H54 (cell line): Measurements from ENCODE around the gene CMIP.

ENCODE experiments used
- DNase-seq: peaks from one replicate; pipeline ENCODE4 v3.0.0; 2011; ENCODE audit warnings: low spot score, mixed read lengths; ENCODE audit not compliant: insufficient read length
- FAIRE-seq: peaks from 3 replicates; lab custom pipeline; 2011; peaks lifted over from hg19 to GRCh38; lab: Jason Lieb, UNC
- POLR2A ChIP-seq: IDR thresholded peaks from 2 replicates; pipeline ENCODE4 v1.6.1; 2011; ENCODE audit warnings: low read depth, mild to moderate bottlenecking, low read length

CMIP gene

DNA sequence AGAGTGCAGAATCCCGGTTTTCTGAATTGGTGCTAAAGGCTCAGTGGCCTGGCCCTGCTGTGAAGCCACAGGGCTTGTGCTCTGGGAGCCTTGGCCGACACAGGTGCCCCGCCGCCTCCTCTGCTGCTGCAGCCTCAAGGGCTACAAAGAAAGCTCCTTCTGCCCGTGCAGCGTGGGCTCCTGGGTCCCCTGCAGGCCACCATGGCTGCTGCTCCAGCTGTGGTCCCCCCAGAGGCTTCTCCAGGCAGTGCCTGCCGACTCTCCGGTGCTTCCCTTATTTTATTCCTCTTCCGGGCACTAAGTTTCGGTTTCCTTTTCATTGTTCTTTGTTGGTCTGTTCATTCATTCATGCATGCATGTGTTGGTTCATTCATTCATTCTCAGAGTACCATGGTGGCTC lies 53.1 kb downstream of the CMIP start:
- DNase-seq (no peak), FAIRE-seq (no peak)
- no peak for TF ChIP-seq POLR2A

GRCh38 chr16:81498351-81498750 lies 53.7 kb downstream of the CMIP start:
- FAIRE-seq (no peak), DNase-seq (no peak)
- TF ChIP-seq POLR2A: no peak

DNA sequence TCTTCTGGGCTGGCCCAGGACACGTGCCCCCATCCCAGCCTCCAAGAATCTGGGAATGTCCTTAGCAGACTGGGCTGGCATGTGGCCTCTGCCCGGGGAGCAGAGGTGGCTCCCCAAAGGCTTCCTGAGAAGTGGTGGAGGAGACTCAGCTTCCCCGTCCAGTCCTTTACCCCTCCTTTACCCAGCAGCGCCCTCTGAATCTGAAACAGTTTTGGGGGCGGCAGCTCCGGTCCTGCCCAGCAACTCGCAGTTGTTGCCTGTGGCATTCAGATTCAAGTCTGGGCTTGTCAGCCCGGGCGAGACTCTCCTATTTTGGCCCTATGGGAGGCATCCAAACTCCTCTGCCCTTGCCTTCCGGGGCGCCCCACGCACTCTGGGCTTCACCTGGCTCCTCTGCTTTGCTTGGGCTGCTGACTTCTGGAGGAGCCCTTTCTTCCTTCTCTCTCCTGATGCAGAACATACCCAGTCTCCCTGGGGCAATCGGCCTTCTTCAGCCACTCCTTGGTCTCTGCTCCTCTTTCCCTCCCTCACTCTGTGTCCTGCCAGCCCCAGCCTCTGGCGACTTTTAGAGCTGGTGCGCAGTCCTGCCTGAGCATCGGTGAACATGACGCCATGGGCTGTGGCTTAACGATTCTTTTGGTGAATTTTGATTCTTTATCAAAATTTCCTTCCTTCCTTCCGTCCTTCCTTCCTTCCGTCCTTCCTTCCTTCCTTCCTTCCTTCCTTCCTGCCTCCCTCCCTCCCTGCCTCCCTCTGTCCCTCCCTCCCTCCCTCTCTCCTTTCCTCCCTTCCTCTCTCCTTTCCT lies 55.2 kb downstream of the CMIP start:
- FAIRE-seq: no peak
- no peak for DNase-seq
- TF ChIP-seq POLR2A: no peak

- DNase-seq: no peak
- FAIRE-seq: no peak
- no peak for TF ChIP-seq POLR2A
Measured at GRCh38 chr16:81500833-81501521, 56.4 kb downstream of the CMIP start.

- FAIRE-seq (no peak), DNase-seq (no peak)
- no peak for TF ChIP-seq POLR2A
Measured at GRCh38 chr16:81502396-81503070, 57.9 kb downstream of the CMIP start.

DNA sequence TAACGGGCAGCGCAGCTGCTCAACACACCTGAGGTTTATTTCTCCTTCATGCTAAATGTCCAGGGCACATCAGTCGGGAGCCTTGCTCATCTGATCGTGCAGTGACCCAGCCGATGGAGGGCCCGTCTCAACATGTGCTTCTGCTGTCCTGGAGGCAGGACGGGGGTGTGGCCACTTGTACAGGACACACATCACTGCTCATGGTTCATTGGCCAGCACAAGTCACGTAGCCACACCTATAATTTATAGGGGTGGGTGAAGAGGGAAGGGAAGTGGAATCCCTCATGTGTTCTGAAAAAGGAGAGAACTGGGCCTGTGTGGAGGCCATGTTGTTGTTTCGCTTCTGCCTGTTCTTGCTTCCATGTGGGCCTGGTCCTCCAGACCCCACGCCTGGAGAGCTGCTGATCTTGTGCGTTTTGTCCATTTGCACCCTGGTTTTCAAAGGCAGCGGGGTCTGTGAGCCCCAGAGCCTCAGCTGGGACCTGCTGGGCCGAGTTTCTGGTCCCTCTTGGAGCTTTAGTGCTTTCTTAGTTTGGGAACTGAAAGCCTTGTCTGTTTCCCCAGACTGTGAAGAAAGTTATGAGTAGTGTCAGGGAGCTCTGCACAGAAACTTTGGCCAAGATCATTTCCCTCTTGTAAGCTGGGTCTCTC lies 60.5 kb downstream of the CMIP start:
- TF ChIP-seq POLR2A: no peak
- DNase-seq: no peak
- FAIRE-seq: no peak

DNA sequence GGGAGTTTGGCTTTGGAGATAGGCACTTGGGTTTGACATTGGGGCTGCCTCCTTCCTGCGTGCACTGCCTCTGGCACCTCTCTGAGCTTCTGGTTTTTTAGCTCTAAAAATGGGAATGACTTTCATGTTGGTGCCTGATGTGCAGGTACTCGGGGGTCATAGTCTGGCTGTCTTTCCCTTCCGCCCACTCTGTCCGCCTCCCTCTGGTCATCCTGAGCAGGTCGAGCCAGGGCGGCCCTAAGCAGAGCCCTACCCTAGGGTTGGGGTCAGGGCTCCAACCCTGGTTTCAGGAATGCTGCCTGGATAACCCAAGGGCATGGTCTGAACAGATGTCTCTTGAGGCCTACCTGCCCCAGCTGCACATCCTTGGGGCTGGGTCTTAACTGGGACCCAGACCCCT lies 64.8 kb downstream of the CMIP start:
- DNase-seq (no peak), FAIRE-seq (no peak)
- TF ChIP-seq POLR2A: no peak

GRCh38 chr16:81510016-81510415 lies 65.4 kb downstream of the CMIP start:
- no peak for TF ChIP-seq POLR2A
- no peak for DNase-seq
- FAIRE-seq: no peak

GRCh38 chr16:81511371-81511770 lies 66.8 kb downstream of the CMIP start:
- FAIRE-seq: no peak
- DNase-seq: no peak
- TF ChIP-seq POLR2A: no peak

DNA sequence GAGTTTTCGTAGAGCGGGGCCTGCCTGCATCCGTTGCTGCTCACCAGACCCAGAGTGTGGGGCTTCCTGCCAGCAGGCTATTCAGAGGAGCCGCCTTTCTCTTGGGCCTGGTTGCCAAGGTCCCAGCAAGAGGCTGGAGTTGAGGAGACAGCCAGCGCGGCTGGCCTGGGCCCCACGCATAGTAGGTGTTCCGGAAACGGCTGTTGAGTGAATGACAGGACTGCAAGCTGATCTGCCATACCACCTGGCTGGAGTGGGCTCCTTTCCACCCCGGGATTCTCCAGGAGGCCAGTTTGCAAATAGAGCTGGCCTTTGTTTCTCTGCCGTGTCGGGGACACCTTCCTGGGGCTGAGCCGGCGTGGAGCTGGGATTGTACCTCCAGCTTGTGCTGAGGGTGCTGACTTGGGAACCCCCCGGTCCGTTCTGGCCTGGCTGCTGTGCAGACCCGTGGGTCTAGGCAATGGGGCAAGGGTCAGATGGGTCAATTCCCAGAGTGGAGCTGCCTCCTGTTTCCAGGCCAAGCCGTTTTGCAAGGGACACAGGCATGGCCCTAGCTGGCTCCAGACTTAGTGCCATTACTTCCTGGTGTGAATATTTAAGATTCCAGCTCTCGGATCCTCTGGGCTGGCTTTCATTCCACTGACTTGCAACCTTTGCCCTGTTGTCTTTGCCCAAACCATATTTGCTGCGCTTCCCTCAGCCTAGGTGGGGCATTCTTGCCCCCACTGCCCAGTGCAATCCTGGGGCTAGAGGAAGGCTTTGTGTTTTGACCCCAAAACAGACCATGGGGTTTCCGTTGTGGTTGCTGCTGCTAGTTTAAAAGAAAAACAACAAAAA lies 68.8 kb downstream of the CMIP start:
- DNase-seq: no peak
- FAIRE-seq: no peak
- no peak for TF ChIP-seq POLR2A

DNA sequence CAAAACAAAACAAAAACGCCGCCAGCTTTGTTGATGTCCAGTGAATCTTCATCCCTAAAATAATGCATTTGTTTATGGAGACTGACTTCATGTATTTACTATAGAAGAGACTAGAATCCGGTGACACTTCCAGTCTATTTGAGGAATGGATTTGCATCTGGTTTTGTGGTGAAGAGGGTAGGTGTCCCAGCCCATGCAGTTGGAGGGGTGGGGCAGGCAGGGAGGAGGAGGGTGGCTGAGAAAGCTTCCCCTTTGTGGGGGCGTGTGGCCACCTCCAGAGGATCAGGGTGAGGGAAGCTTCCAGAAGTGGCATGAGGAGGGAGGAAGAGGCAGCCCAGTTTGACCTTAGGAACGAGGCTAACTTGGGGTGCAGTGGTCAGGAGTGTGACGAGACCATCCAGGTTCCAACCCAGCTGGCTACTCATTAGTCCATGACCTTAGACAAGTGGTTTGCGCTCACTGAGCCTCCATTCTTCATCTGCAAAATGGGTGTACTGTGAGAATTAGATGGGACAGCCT lies 69.5 kb downstream of the CMIP start:
- FAIRE-seq (no peak), DNase-seq (no peak)
- TF ChIP-seq POLR2A: no peak

GRCh38 chr16:81514568-81515258 lies 70.1 kb downstream of the CMIP start:
- TF ChIP-seq POLR2A: no peak
- DNase-seq (no peak), FAIRE-seq (no peak)
